ENCODE results near the gene NRG3. TPM values are rescaled to one million over a fixed set of nuclear protein-coding genes. Genes with fewer than 3 reads are reported as not detected.

Gene NRG3
- total and polyA plus RNA-seq, 2 of the 8 experiments (the other 6 are each of a cell fraction or from before 2014, with no cell fraction given), result 4.2 to 5.0 TPM

- TF ChIP-seq, protein P1, sequence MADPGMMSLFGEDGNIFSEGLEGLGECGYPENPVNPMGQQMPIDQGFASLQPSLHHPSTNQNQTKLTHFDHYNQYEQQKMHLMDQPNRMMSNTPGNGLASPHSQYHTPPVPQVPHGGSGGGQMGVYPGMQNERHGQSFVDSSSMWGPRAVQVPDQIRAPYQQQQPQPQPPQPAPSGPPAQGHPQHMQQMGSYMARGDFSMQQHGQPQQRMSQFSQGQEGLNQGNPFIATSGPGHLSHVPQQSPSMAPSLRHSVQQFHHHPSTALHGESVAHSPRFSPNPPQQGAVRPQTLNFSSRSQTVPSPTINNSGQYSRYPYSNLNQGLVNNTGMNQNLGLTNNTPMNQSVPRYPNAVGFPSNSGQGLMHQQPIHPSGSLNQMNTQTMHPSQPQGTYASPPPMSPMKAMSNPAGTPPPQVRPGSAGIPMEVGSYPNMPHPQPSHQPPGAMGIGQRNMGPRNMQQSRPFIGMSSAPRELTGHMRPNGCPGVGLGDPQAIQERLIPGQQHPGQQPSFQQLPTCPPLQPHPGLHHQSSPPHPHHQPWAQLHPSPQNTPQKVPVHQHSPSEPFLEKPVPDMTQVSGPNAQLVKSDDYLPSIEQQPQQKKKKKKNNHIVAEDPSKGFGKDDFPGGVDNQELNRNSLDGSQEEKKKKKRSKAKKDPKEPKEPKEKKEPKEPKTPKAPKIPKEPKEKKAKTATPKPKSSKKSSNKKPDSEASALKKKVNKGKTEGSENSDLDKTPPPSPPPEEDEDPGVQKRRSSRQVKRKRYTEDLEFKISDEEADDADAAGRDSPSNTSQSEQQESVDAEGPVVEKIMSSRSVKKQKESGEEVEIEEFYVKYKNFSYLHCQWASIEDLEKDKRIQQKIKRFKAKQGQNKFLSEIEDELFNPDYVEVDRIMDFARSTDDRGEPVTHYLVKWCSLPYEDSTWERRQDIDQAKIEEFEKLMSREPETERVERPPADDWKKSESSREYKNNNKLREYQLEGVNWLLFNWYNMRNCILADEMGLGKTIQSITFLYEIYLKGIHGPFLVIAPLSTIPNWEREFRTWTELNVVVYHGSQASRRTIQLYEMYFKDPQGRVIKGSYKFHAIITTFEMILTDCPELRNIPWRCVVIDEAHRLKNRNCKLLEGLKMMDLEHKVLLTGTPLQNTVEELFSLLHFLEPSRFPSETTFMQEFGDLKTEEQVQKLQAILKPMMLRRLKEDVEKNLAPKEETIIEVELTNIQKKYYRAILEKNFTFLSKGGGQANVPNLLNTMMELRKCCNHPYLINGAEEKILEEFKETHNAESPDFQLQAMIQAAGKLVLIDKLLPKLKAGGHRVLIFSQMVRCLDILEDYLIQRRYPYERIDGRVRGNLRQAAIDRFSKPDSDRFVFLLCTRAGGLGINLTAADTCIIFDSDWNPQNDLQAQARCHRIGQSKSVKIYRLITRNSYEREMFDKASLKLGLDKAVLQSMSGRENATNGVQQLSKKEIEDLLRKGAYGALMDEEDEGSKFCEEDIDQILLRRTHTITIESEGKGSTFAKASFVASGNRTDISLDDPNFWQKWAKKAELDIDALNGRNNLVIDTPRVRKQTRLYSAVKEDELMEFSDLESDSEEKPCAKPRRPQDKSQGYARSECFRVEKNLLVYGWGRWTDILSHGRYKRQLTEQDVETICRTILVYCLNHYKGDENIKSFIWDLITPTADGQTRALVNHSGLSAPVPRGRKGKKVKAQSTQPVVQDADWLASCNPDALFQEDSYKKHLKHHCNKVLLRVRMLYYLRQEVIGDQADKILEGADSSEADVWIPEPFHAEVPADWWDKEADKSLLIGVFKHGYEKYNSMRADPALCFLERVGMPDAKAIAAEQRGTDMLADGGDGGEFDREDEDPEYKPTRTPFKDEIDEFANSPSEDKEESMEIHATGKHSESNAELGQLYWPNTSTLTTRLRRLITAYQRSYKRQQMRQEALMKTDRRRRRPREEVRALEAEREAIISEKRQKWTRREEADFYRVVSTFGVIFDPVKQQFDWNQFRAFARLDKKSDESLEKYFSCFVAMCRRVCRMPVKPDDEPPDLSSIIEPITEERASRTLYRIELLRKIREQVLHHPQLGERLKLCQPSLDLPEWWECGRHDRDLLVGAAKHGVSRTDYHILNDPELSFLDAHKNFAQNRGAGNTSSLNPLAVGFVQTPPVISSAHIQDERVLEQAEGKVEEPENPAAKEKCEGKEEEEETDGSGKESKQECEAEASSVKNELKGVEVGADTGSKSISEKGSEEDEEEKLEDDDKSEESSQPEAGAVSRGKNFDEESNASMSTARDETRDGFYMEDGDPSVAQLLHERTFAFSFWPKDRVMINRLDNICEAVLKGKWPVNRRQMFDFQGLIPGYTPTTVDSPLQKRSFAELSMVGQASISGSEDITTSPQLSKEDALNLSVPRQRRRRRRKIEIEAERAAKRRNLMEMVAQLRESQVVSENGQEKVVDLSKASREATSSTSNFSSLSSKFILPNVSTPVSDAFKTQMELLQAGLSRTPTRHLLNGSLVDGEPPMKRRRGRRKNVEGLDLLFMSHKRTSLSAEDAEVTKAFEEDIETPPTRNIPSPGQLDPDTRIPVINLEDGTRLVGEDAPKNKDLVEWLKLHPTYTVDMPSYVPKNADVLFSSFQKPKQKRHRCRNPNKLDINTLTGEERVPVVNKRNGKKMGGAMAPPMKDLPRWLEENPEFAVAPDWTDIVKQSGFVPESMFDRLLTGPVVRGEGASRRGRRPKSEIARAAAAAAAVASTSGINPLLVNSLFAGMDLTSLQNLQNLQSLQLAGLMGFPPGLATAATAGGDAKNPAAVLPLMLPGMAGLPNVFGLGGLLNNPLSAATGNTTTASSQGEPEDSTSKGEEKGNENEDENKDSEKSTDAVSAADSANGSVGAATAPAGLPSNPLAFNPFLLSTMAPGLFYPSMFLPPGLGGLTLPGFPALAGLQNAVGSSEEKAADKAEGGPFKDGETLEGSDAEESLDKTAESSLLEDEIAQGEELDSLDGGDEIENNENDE (IDR thresholded peaks at IDR 0.05; ENCODE audit: insufficient replicate concordance, low read length), result no peak
- TF ChIP-seq SP2 (IDR thresholded peaks at IDR 0.05; ENCODE audit: low read length) (no peak), SIRT6 (IDR thresholded peaks at IDR 0.05; ENCODE audit: low read length) (no peak), KDM4A (IDR thresholded peaks at IDR 0.05; ENCODE audit: low read depth, low read length, severe bottlenecking) (no peak), RAD21 (IDR thresholded peaks at IDR 0.05 in 1 of 2, conservative IDR thresholded peaks at IDR 0.05 in 1 of 2; ENCODE audit: low read depth in 2 of 2, low read length in 2 of 2) (no peak), TEAD4 (IDR thresholded peaks at IDR 0.05; ENCODE audit: low read depth, low read length) (no peak), GABPA (IDR thresholded peaks at IDR 0.05; ENCODE audit: borderline replicate concordance, insufficient read depth, low read length) (no peak), TBP (IDR thresholded peaks at IDR 0.05; ENCODE audit: low read depth, low read length) (no peak), CEBPB (IDR thresholded peaks at IDR 0.05; ENCODE audit: low read depth, low read length) (no peak)
Measured at GRCh38 chr10:81909453-81909852, 34.5 kb downstream of the NRG3 start (continued).
